Ovary (tissue), 3 donors: Measurements from ENCODE around the gene NHLRC4.

Experiments
- CTCF ChIP-seq, 3 donors: fragments of 450-650 bp in 2 of 3; fragments of 200-600 bp in 1 of 3; IDR thresholded peaks; one replicate each; pipeline versions ENCODE4 v1.5.1 to v1.8.0; 2016 to 2022; ENCODE audit warnings: antibody characterized with exemption in 3 of 3, mild to moderate bottlenecking in 1 of 3
- POLR2A ChIP-seq: fragments of 450-650 bp; IDR thresholded peaks from one replicate; pipeline ENCODE4 v1.6.1; 2017; ENCODE audit warnings: antibody characterized with exemption, mild to moderate bottlenecking, moderate library complexity
- donor health status: DM: no; HTN: no; CAD: no.

DNA sequence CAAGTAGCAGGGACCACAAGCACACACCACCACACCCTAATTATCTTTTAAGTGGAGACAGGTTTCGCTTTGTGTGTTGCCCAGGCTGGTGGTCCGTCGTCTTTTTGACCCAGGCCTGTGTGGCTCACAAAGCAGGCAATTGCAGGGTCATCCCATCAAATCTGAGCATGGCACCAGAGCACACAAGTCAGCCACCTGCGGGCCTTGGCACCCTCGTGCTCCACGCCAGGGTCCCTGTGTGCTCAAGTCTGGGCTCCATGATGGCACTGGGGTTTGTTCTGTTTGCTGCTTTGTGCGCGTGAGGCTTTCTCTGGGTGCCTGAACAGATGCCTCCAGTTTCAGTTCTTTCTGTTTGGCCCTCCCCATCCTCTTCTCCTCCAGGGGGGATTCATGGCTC is 41.7 kb upstream of the NHLRC4 start:
- TF ChIP-seq CTCF (IDR thresholded peaks at IDR 0.05) (no peak), POLR2A (no peak)
